SK-N-SH treated with all-trans-retinoic acid at 6 μM for 48 hours (cell line): ENCODE results near the gene L1CAM.

Source experiments
- ATAC-seq: fragments of 200-7000 bp; cut with Tn5 transposase; 3 replicates; pipeline ENCODE4 v1.9.1; 2020; ENCODE audit warnings: mild to moderate bottlenecking, moderate library complexity
- ARNTL ChIP-seq: fragments of 450-650 bp; formaldehyde crosslinking; IDR thresholded peaks from 2 replicates; pipeline ENCODE4 v1.5.0; 2020; ENCODE audit warnings: low read depth, mild to moderate bottlenecking, moderate library complexity, borderline replicate concordance
- BACH2 ChIP-seq: fragments of 250-450 bp; sonication (Bioruptor Pico); IDR thresholded peaks from 2 replicates; pipeline ENCODE4 v1.9.0; 2021; ENCODE audit warnings: mild to moderate bottlenecking, borderline replicate concordance
- CSDC2 ChIP-seq: fragments of 250-450 bp; sonication (Bioruptor Pico); IDR thresholded peaks from 2 replicates; pipeline ENCODE4 v1.5.0; 2020; ENCODE audit warnings: mild to moderate bottlenecking, moderate library complexity
- ESRRG ChIP-seq: fragments of 250-450 bp; sonication (Bioruptor Pico); IDR thresholded peaks from 2 replicates; pipeline ENCODE4 v1.6.1; 2021; ENCODE audit warnings: mild to moderate bottlenecking
- GLIS3 ChIP-seq: fragments of 250-450 bp; sonication (Bioruptor Pico); IDR thresholded peaks from 2 replicates; pipeline ENCODE4 v1.5.0; 2020; ENCODE audit warnings: mild to moderate bottlenecking, moderate library complexity
- ISL1 ChIP-seq: fragments of 250-450 bp; sonication (Bioruptor Pico); IDR thresholded peaks from 2 replicates; pipeline ENCODE4 v2.1.2; 2022; ENCODE audit warnings: mild to moderate bottlenecking, moderate library complexity
- RARB ChIP-seq: fragments of 250-450 bp; sonication (Bioruptor Pico); IDR thresholded peaks from 2 replicates; pipeline ENCODE4 v1.8.0; 2021; ENCODE audit warnings: mild to moderate bottlenecking, moderate library complexity
- SNAI2 ChIP-seq: fragments of 250-450 bp; sonication (Bioruptor Pico); IDR thresholded peaks from 2 replicates; pipeline ENCODE4 v1.5.0; 2020; ENCODE audit warnings: mild to moderate bottlenecking, moderate library complexity
- TCF4 ChIP-seq: fragments of 250-450 bp; sonication (Bioruptor Pico); IDR thresholded peaks from 2 replicates; pipeline ENCODE4 v1.8.0; 2021; ENCODE audit warnings: mild to moderate bottlenecking, moderate library complexity, borderline replicate concordance
- TOX ChIP-seq: fragments of 250-450 bp; sonication (Bioruptor Pico); IDR thresholded peaks from 2 replicates; pipeline ENCODE4 v1.8.0; 2021; ENCODE audit warnings: mild to moderate bottlenecking, moderate library complexity, borderline replicate concordance
- ZC3H10 ChIP-seq: fragments of 250-450 bp; sonication (Bioruptor Pico); IDR thresholded peaks from 2 replicates; pipeline ENCODE4 v1.5.1; 2021; ENCODE audit warnings: mild to moderate bottlenecking, moderate library complexity
- ZFP3 ChIP-seq: fragments of 250-450 bp; sonication (Bioruptor Pico); IDR thresholded peaks from 2 replicates; pipeline ENCODE4 v1.5.0; 2020; ENCODE audit warnings: mild to moderate bottlenecking, moderate library complexity
- ZFP30 ChIP-seq: fragments of 450-650 bp; formaldehyde crosslinking; IDR thresholded peaks from 2 replicates; pipeline ENCODE4 v1.5.0; 2022; ENCODE audit warnings: mild to moderate bottlenecking, moderate library complexity
- ZNF70 ChIP-seq: fragments of 450-650 bp; formaldehyde crosslinking; IDR thresholded peaks from 2 replicates; pipeline ENCODE4 v1.5.0; 2020; ENCODE audit warnings: mild to moderate bottlenecking, moderate library complexity
- ZNF8 ChIP-seq: fragments of 450-650 bp; formaldehyde crosslinking; IDR thresholded peaks from 2 replicates; pipeline ENCODE4 v1.5.0; 2020; ENCODE audit warnings: mild to moderate bottlenecking, moderate library complexity
- TF ChIP-seq, protein P1 (sequence below): fragments of 250-450 bp; sonication (Bioruptor Pico); IDR thresholded peaks from 2 replicates; pipeline ENCODE4 v1.8.0; 2020; ENCODE audit warnings: mild to moderate bottlenecking, moderate library complexity, borderline replicate concordance
- TF ChIP-seq, protein P2 (sequence below): fragments of 250-450 bp; sonication (Bioruptor Pico); IDR thresholded peaks from 2 replicates; pipeline ENCODE4 v1.8.0; 2021; ENCODE audit warnings: low read depth, mild to moderate bottlenecking, moderate library complexity, borderline replicate concordance
- TF ChIP-seq, protein P3 (sequence below): fragments of 250-450 bp; sonication (Bioruptor Pico); IDR thresholded peaks from 2 replicates; pipeline ENCODE4 v1.5.1; 2020; ENCODE audit warnings: low read depth, mild to moderate bottlenecking, moderate library complexity
- TF ChIP-seq, protein P4 (sequence below): fragments of 250-450 bp; sonication (Bioruptor Pico); IDR thresholded peaks from 2 replicates; pipeline ENCODE4 v1.5.1; 2021; ENCODE audit warnings: mild to moderate bottlenecking, moderate library complexity

The L1CAM gene

DNA sequence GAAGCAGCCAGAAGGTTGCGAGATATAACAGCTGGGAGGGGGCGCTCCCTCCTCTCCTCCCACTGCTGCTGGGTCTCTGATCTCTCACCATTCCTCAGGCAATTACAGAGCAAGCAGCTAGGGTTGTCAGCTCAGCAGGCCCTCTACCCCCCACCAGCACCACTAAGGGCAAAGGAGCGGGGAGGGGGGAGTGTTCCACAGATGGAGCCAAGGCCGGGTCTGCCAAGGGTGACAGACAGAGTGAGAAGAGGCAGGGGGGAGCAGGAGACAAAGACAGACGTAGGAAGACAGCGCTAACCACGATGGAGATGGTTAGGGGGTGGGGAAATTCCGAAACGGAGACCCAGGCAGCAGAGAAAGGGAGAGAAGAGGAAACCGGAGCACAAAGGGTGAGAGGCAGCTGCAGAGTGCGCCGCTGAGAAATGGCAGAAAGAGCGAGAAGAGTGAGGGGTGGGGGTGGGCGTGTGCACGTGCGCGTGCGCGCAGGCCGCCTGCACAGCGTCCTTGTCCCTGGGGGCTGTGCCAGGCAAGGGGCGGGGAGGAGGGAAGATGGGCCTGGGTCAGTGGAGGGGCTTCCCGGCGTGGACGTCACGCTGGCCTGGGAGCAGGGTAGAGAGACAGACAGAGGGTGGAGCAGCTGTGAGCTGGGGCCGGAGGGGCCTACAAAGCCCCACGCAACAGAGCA is 6.9 kb downstream of the L1CAM start:
- no peak for ATAC-seq
- TF ChIP-seq, protein P1, sequence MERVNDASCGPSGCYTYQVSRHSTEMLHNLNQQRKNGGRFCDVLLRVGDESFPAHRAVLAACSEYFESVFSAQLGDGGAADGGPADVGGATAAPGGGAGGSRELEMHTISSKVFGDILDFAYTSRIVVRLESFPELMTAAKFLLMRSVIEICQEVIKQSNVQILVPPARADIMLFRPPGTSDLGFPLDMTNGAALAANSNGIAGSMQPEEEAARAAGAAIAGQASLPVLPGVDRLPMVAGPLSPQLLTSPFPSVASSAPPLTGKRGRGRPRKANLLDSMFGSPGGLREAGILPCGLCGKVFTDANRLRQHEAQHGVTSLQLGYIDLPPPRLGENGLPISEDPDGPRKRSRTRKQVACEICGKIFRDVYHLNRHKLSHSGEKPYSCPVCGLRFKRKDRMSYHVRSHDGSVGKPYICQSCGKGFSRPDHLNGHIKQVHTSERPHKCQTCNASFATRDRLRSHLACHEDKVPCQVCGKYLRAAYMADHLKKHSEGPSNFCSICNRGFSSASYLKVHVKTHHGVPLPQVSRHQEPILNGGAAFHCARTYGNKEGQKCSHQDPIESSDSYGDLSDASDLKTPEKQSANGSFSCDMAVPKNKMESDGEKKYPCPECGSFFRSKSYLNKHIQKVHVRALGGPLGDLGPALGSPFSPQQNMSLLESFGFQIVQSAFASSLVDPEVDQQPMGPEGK: no peak
- TF ChIP-seq CSDC2 (CRISPR knock-in tag) (no peak), SNAI2 (CRISPR knock-in tag) (no peak), BACH2 (CRISPR knock-in tag) (no peak), GLIS3 (CRISPR knock-in tag) (no peak), ZFP30 (CRISPR knock-in tag) (no peak), TCF4 (no peak), ESRRG (CRISPR knock-in tag) (no peak), ZC3H10 (CRISPR knock-in tag) (no peak), ZFP3 (no peak), ZNF70 (no peak), ARNTL (no peak), TOX (no peak)
- TF ChIP-seq, protein P2, sequence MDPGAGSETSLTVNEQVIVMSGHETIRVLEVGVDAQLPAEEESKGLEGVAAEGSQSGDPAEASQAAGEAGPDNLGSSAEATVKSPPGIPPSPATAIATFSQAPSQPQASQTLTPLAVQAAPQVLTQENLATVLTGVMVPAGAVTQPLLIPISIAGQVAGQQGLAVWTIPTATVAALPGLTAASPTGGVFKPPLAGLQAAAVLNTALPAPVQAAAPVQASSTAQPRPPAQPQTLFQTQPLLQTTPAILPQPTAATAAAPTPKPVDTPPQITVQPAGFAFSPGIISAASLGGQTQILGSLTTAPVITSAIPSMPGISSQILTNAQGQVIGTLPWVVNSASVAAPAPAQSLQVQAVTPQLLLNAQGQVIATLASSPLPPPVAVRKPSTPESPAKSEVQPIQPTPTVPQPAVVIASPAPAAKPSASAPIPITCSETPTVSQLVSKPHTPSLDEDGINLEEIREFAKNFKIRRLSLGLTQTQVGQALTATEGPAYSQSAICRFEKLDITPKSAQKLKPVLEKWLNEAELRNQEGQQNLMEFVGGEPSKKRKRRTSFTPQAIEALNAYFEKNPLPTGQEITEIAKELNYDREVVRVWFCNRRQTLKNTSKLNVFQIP (CRISPR knock-in tag): no peak
- TF ChIP-seq, protein P3, sequence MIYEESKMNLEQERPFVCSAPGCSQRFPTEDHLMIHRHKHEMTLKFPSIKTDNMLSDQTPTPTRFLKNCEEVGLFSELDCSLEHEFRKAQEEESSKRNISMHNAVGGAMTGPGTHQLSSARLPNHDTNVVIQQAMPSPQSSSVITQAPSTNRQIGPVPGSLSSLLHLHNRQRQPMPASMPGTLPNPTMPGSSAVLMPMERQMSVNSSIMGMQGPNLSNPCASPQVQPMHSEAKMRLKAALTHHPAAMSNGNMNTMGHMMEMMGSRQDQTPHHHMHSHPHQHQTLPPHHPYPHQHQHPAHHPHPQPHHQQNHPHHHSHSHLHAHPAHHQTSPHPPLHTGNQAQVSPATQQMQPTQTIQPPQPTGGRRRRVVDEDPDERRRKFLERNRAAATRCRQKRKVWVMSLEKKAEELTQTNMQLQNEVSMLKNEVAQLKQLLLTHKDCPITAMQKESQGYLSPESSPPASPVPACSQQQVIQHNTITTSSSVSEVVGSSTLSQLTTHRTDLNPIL (CRISPR knock-in tag): no peak
- TF ChIP-seq, protein P4, sequence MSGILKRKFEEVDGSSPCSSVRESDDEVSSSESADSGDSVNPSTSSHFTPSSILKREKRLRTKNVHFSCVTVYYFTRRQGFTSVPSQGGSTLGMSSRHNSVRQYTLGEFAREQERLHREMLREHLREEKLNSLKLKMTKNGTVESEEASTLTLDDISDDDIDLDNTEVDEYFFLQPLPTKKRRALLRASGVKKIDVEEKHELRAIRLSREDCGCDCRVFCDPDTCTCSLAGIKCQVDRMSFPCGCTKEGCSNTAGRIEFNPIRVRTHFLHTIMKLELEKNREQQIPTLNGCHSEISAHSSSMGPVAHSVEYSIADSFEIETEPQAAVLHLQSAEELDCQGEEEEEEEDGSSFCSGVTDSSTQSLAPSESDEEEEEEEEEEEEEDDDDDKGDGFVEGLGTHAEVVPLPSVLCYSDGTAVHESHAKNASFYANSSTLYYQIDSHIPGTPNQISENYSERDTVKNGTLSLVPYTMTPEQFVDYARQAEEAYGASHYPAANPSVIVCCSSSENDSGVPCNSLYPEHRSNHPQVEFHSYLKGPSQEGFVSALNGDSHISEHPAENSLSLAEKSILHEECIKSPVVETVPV (CRISPR knock-in tag): no peak

DNA sequence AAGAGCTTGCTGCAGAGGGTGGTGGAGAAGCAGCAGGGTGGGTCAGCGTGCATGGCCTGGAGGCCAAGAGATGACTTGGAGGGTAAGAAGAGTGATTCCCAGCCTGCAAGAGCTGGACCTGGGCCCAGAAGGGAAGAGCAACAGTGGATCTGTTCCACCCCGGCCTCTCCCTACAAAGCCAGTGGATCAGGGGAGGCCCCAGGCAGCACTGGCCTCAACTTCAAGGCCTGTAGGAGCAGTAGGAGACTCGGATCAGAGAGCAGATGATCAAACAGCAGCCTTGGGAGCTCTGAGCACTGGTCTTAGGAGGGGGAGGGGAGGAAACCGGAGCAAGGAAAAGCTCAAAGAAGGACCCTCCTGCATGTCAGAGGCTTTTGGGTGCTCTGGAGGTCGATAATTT is 7.6 kb downstream of the L1CAM start:
- no peak for TF ChIP-seq ZNF8 (CRISPR knock-in tag)
- TF ChIP-seq TCF4: no peak
- TF ChIP-seq, protein P1: no peak
- no peak for TF ChIP-seq RARB
- TF ChIP-seq, protein P2 (CRISPR knock-in tag): no peak
- TF ChIP-seq, protein P3 (CRISPR knock-in tag): no peak
- TF ChIP-seq ISL1 (CRISPR knock-in tag): no peak
- TF ChIP-seq, protein P4 (CRISPR knock-in tag): no peak
- TF ChIP-seq, all 23 proteins: peak for 0
- ATAC-seq: no peak
